ENCODE measurements around the gene EPHB2.

EPHB2 gene

DNA sequence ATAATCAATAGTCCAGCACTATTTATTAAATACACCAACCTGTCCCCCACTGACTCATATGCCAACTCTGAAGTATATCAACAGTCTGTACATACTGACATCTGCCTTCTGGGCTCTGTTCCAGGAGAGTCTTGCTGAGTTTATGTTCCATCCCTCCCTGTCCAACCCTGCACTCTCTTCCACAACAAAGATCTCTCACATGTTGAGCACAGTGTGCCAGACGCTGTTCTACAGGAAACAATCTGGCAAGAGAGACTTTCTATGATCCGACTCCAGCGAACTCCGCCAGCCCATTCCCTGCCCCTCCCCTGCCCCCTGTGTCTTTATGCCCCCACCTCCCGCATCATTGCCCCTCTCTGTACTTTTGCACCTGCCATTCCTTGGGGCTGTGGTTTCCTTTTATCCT is 258.7 kb downstream of the EPHB2 start:
- FAIRE-seq (no peak), DNase-seq (ENCODE audit: insufficient read length, low spot score) (no peak)
- TF ChIP-seq PAX5 (IDR thresholded peaks at IDR 0.05; ENCODE audit: insufficient read depth, low read length, severe bottlenecking), result no peak
- TF ChIP-seq POU2F2 (IDR thresholded peaks at IDR 0.05; ENCODE audit: low read depth, low read length), result no peak
- no peak for TF ChIP-seq TAF1 (IDR thresholded peaks at IDR 0.05; ENCODE audit: low read depth, low read length)
- no peak for TF ChIP-seq SPI1 (IDR thresholded peaks at IDR 0.05; ENCODE audit: low read depth, low read length)
- no peak for TF ChIP-seq POLR2AphosphoS5 (IDR thresholded peaks at IDR 0.05; ENCODE audit: low read depth, low read length)
- no peak for TF ChIP-seq POLR2A (IDR thresholded peaks at IDR 0.05; ENCODE audit: low read depth, low read length)

DNA sequence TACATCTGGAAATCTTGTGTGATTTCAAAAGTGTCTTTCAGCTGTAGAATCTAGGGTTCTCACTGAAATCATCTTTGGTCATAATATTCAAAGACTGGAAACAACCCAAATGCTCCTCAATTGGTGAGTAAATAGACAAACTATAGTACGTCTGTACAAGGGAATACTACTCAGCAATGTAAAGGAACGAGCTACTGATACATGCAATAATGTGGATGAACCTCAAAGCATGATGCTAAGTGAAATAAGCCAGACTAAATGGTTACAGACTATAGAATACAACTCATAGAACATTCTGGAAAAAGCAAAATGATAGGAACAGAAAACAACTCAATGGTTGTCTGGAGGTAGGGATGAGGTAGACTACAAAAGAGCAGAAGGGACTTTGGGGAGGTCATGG is 259.5 kb downstream of the EPHB2 start:
- DNase-seq (ENCODE audit: insufficient read length, low spot score), result no peak
- no peak for FAIRE-seq
- no peak for TF ChIP-seq SPI1 (IDR thresholded peaks at IDR 0.05; ENCODE audit: low read depth, low read length)
- no peak for TF ChIP-seq POLR2AphosphoS5 (IDR thresholded peaks at IDR 0.05; ENCODE audit: low read depth, low read length)
- no peak for TF ChIP-seq POLR2A (IDR thresholded peaks at IDR 0.05; ENCODE audit: low read depth, low read length)
- no peak for TF ChIP-seq TAF1 (IDR thresholded peaks at IDR 0.05; ENCODE audit: low read depth, low read length)
- TF ChIP-seq PAX5 (IDR thresholded peaks at IDR 0.05; ENCODE audit: insufficient read depth, low read length, severe bottlenecking), result no peak
- no peak for TF ChIP-seq POU2F2 (IDR thresholded peaks at IDR 0.05; ENCODE audit: low read depth, low read length)
